Lower leg skin (tissue), 3 donors: ENCODE results near the gene COX4I2.

Experiments used
- POLR2A ChIP-seq, 2 donors: fragments of 450-650 bp; IDR thresholded peaks; one replicate each; pipeline ENCODE4 v1.6.1; 2016 to 2017; ENCODE audit warnings: antibody characterized with exemption in 2 of 2, mild to moderate bottlenecking in 1 of 2, moderate library complexity in 1 of 2
- TF ChIP-seq, protein P1 (sequence below), 3 donors: fragments of 450-650 bp; IDR thresholded peaks; one replicate each; pipeline ENCODE4 v1.5.1; 2016; ENCODE audit warnings: antibody characterized with exemption in 3 of 3, mild to moderate bottlenecking in 3 of 3, moderate library complexity in 2 of 3

GRCh38 chr20:31684153-31685015 is 46.7 kb downstream of the COX4I2 start:
- TF ChIP-seq, protein P1, sequence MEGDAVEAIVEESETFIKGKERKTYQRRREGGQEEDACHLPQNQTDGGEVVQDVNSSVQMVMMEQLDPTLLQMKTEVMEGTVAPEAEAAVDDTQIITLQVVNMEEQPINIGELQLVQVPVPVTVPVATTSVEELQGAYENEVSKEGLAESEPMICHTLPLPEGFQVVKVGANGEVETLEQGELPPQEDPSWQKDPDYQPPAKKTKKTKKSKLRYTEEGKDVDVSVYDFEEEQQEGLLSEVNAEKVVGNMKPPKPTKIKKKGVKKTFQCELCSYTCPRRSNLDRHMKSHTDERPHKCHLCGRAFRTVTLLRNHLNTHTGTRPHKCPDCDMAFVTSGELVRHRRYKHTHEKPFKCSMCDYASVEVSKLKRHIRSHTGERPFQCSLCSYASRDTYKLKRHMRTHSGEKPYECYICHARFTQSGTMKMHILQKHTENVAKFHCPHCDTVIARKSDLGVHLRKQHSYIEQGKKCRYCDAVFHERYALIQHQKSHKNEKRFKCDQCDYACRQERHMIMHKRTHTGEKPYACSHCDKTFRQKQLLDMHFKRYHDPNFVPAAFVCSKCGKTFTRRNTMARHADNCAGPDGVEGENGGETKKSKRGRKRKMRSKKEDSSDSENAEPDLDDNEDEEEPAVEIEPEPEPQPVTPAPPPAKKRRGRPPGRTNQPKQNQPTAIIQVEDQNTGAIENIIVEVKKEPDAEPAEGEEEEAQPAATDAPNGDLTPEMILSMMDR (IDR thresholded peaks at IDR 0.05), result no peak
- TF ChIP-seq POLR2A (IDR thresholded peaks at IDR 0.05), result no peak
